GM10266 (cell line): ENCODE data around the gene PGAP6.
A peak's percentile ranks its signal among the peaks of the same experiment; 100 is the strongest.

Experiments used
- DNase-seq: peaks from one replicate; pipeline ENCODE4 v3.0.0; 2012; ENCODE audit errors: extremely low spot score
- TF ChIP-seq, protein P1 (sequence below): IDR thresholded peaks from 2 replicates; pipeline ENCODE4 v1.5.1; 2012; ENCODE audit warnings: mild to moderate bottlenecking, low read depth; ENCODE audit not compliant: control insufficient read depth, insufficient read depth; ENCODE audit errors: missing control alignments

PGAP6 gene

GRCh38 chr16:371515-372301, 10.1 kb downstream of the PGAP6 start:
- TF ChIP-seq, protein P1, sequence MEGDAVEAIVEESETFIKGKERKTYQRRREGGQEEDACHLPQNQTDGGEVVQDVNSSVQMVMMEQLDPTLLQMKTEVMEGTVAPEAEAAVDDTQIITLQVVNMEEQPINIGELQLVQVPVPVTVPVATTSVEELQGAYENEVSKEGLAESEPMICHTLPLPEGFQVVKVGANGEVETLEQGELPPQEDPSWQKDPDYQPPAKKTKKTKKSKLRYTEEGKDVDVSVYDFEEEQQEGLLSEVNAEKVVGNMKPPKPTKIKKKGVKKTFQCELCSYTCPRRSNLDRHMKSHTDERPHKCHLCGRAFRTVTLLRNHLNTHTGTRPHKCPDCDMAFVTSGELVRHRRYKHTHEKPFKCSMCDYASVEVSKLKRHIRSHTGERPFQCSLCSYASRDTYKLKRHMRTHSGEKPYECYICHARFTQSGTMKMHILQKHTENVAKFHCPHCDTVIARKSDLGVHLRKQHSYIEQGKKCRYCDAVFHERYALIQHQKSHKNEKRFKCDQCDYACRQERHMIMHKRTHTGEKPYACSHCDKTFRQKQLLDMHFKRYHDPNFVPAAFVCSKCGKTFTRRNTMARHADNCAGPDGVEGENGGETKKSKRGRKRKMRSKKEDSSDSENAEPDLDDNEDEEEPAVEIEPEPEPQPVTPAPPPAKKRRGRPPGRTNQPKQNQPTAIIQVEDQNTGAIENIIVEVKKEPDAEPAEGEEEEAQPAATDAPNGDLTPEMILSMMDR = no peak
- DNase-seq = no peak

GRCh38 chr16:370979-371514, 10.7 kb downstream of the PGAP6 start:
- TF ChIP-seq, protein P1 = no peak
- peak; percentile 73 for DNase-seq

- TF ChIP-seq, protein P1 = no peak
Measured at GRCh38 chr16:370443-370842, 11.3 kb downstream of the PGAP6 start, which contains the start of gene MRPL28. MRPL28 (minus strand) TSS chr16:370538; CDS start chr16:370218, 320 bp downstream.

GRCh38 chr16:369866-370436, 11.8 kb downstream of the PGAP6 start:
- DNase-seq = no peak

More at GRCh38 chr16:370443-370842, 11.3 kb downstream of the PGAP6 start, which contains the start of gene MRPL28:
- DNase-seq = peak; percentile 99

DNA sequence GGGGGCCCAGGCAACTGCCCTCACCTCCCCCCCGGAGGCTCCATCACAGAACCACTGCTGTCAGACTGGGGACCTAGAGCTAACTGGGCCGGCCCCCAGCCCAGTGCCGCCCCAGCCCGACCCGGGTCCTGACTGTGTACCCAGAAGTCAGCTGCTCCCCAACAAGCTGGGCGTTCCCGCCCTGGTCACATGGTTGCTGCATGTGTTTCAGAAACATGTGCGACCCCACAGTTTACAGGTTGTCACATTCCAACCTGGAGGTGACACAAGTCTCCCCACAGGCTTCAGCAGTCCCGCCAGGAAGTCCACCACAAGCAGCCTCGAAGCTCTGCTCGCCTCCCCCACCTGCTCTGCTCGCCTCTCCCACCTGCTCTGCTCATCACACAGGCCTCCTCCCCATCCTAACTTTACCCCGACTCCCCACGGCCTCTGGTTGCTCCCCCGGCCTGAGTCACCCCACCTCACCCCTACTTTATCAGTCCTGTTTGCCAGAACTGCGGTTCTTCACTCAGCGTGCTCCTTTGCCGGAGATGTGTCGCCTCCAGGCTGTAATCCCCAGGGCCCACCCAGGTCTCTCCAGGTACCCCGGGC, 12.4 kb downstream of the PGAP6 start:
- no peak for DNase-seq
- TF ChIP-seq, protein P1 = no peak

More at GRCh38 chr16:369866-370436, 11.8 kb downstream of the PGAP6 start:
- TF ChIP-seq, protein P1 = no peak

DNA sequence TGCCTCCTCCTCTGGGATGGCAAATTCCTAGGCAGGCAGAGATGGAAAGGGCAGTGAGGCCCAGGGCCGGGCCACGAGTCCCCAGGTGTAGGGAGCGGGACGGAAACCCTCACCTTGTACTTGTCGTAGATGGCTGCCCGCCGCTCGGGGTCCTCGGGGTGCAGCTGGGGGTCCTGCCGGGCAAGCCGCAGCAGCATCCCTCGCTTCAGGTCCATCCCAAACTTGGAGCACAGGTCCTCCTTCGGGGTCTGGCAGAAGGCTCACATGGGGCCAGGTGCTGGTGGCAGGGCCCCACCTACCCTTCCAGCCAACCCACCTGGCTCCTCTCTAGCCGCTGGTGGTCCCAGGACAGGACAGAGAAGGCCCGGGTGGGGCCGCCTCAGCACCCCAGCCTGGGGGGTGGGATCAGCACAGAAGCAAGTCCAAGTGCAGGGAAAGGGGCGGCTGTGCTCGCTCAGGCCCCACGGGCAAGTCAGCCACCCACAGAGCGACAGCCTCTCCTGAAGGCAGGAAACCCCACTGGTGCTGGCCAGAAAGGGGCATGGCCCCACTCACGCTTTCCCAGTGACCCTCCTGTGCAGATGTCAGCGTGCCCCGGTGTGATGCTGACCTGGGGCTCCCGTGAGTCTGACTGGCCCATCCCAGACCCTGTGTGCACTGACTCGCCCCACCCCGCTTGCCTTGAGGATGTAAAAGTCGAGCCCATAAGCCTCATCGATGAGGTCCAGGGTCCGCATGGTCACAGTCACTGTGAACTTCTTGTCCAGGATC, 13.2 kb downstream of the PGAP6 start:
- DNase-seq = no peak
- TF ChIP-seq, protein P1 = no peak
